ENCODE results near the gene SOAT1. TPM values are rescaled to one million over a fixed set of nuclear protein-coding genes. Genes with fewer than 3 reads are reported as not detected.
A peak's percentile ranks its signal among the peaks of the same experiment; 100 is the strongest.

SOAT1 gene
- total and polyA plus RNA-seq, 2 donors (not counting 1 experiment from before 2014, with no cell fraction given) = 3.1 to 25.1 TPM

DNA sequence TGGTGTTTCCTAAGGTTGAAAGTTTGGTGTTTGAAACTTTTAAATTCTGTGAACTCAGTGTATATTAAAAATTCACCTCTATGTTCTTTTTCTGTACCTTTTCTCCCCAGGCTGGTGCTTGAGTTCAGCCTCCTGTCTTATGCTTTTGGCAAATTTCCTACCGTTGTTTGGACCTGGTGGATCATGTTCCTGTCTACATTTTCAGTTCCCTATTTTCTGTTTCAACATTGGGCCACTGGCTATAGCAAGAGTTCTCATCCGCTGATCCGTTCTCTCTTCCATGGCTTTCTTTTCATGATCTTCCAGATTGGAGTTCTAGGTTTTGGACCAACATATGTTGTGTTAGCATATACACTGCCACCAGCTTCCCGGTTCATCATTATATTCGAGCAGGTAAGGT is 47.3 kb downstream of the SOAT1 start:
- Histone ChIP-seq H4K20me1 (ENCODE audit: control insufficient read depth, insufficient read depth, low read length, poor library complexity, severe bottlenecking) (no peaks in the 10 kb centered on the region), H2AFZ (ENCODE audit: insufficient read depth, low read depth, low read length, poor library complexity, severe bottlenecking) (no peak overlapping the region), H3K4me3 (ENCODE audit: control extremely low read depth in 1 of 5, extremely low read depth in 1 of 5, insufficient read depth in 1 of 5, low read depth in 2 of 5, low read length in 4 of 5) (no peak overlapping the region), H3K4me1 (ENCODE audit: control insufficient read depth in 2 of 2, insufficient read depth in 2 of 2, low read length in 2 of 2) (peaks cover 0 to 7% of the 10 kb centered on the region in 2 donors), H3K27me3 (replicated peaks in 1 of 4; ENCODE audit: control extremely low read depth in 1 of 4, control insufficient read depth in 3 of 4, insufficient read depth in 4 of 4, low read length in 3 of 4) (no peaks in the 10 kb centered on the region), H3K4me2 (replicated peaks; ENCODE audit: low read depth, low read length, poor library complexity, severe bottlenecking) (no peak overlapping the region), H3K9me3 (ENCODE audit: control extremely low read depth in 1 of 3, control insufficient read depth in 2 of 3, insufficient read depth in 1 of 3, low read length in 2 of 3) (no peaks in the 10 kb centered on the region), H3K36me3 (replicated peaks in 1 of 2; ENCODE audit: control extremely low read depth in 1 of 2, control insufficient read depth in 1 of 2, extremely low read depth in 1 of 2, insufficient read depth in 2 of 2, low read length in 1 of 2) (peaks cover 0 to 26% of the 10 kb centered on the region in 2 experiments), H3K27ac (ENCODE audit: low read length in 2 of 2) (no peak overlapping the region), H3K79me2 (ENCODE audit: control insufficient read depth, insufficient read depth, low read length) (no peaks in the 10 kb centered on the region), H3K9ac (ENCODE audit: low read length) (no peak overlapping the region)
- Mint-ChIP-seq H3K4me1 (peaks cover 10% of the 10 kb centered on the region), H3K27me3 (no peaks in the 10 kb centered on the region), H3K27ac (no peak overlapping the region), H3K9me3 (ENCODE audit: insufficient read depth) (no peaks in the 10 kb centered on the region), H3K4me3 (no peak overlapping the region)
- ATAC-seq (ENCODE audit: low read depth) = no peak
- POLR2A ChIA-PET = interaction anchor here (0.6 kb wide), 1 partner anchor 669 kb away, joined by 3 read pairs; no protein-coding TSS in a partner anchor
- WGBS (ENCODE audit: insufficient coverage) = 29% methylated on average over 1 of the region's 5 CpGs
- intact Hi-C loops (cut with micrococcal nuclease) = no loop called here
- CTCF ChIA-PET = interaction anchor here (0.9 kb wide), 1 partner anchor 221 kb away, joined by 5 read pairs; no protein-coding TSS in a partner anchor
- peak; percentile 32 for DNase-seq
- no peak for TF ChIP-seq EZH2 (IDR thresholded peaks at IDR 0.05; ENCODE audit: borderline replicate concordance, insufficient read depth, low read depth, low read length, poor library complexity, severe bottlenecking)
- no peak for TF ChIP-seq CTCF (IDR thresholded peaks at IDR 0.05)

DNA sequence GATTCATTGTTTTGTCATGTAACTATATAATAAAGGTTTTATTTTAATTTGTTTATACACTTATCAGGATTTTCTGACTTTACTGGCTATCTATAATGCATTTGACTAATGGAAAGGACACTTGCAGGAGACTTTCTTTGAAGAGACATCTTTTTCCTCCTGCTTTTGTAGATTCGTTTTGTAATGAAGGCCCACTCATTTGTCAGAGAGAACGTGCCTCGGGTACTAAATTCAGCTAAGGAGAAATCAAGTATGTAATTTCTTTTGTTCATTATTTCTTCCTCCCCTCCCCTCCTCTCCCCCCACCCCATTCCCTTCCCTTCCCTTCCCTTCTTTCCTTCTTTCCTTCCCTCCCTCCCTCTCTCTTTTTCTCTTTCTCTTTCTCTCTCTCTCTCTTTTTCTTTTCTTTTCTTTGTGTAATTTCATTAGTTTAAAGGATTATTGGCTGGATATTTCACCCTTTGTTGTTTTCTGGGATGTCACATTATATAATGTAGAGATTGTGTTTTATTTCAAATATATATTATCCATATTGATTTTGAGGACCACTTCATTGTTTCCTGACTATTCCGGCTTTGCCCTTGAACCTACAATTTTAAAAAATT is 48.4 kb downstream of the SOAT1 start:
- CTCF ChIA-PET = no interaction called here
- no peaks in the 10 kb centered on the region for H3K27me3 ChIP-seq (replicated peaks in 1 of 4; ENCODE audit: control extremely low read depth in 1 of 4, control insufficient read depth in 3 of 4, insufficient read depth in 4 of 4, low read length in 3 of 4)
- H3K4me3 Mint-ChIP-seq = no peak overlapping the region
- no CpG with 5 or more reads among the region's 4 CpGs for WGBS (ENCODE audit: insufficient coverage)
- H3K9me3 ChIP-seq (ENCODE audit: control extremely low read depth in 1 of 3, control insufficient read depth in 2 of 3, insufficient read depth in 1 of 3, low read length in 2 of 3) = no peaks in the 10 kb centered on the region
- H3K9ac ChIP-seq (ENCODE audit: low read length) = no peak overlapping the region
- H3K27ac ChIP-seq (ENCODE audit: low read length in 2 of 2) = no peak overlapping the region
- H3K79me2 ChIP-seq (ENCODE audit: control insufficient read depth, insufficient read depth, low read length) = no peaks in the 10 kb centered on the region
- peaks cover 10% of the 10 kb centered on the region for H3K4me1 Mint-ChIP-seq
- H3K27me3 Mint-ChIP-seq = no peaks in the 10 kb centered on the region
- POLR2A ChIA-PET = no interaction called here
- H2AFZ ChIP-seq (ENCODE audit: insufficient read depth, low read depth, low read length, poor library complexity, severe bottlenecking) = no peak overlapping the region
- H3K4me3 ChIP-seq (ENCODE audit: control extremely low read depth in 1 of 5, extremely low read depth in 1 of 5, insufficient read depth in 1 of 5, low read depth in 2 of 5, low read length in 4 of 5) = no peak overlapping the region
- intact Hi-C loops (cut with micrococcal nuclease) = no loop called here
- TF ChIP-seq CTCF (IDR thresholded peaks at IDR 0.05) (no peak), EZH2 (IDR thresholded peaks at IDR 0.05; ENCODE audit: borderline replicate concordance, insufficient read depth, low read depth, low read length, poor library complexity, severe bottlenecking) (no peak)
- H3K36me3 ChIP-seq (replicated peaks in 1 of 2; ENCODE audit: control extremely low read depth in 1 of 2, control insufficient read depth in 1 of 2, extremely low read depth in 1 of 2, insufficient read depth in 2 of 2, low read length in 1 of 2) = peaks cover 4 to 35% of the 10 kb centered on the region in 2 experiments
- no peak overlapping the region for H3K4me2 ChIP-seq (replicated peaks; ENCODE audit: low read depth, low read length, poor library complexity, severe bottlenecking)
- no peaks in the 10 kb centered on the region for H4K20me1 ChIP-seq (ENCODE audit: control insufficient read depth, insufficient read depth, low read length, poor library complexity, severe bottlenecking)
- H3K27ac Mint-ChIP-seq = no peak overlapping the region
- DNase-seq = no peak
- peaks cover 0 to 7% of the 10 kb centered on the region in 2 donors for H3K4me1 ChIP-seq (ENCODE audit: control insufficient read depth in 2 of 2, insufficient read depth in 2 of 2, low read length in 2 of 2)
- no peaks in the 10 kb centered on the region for H3K9me3 Mint-ChIP-seq (ENCODE audit: insufficient read depth)
- ATAC-seq (ENCODE audit: low read depth) = no peak

Measured in B cell (primary cell).